ENCODE data around the gene SLC9A9.

DNA sequence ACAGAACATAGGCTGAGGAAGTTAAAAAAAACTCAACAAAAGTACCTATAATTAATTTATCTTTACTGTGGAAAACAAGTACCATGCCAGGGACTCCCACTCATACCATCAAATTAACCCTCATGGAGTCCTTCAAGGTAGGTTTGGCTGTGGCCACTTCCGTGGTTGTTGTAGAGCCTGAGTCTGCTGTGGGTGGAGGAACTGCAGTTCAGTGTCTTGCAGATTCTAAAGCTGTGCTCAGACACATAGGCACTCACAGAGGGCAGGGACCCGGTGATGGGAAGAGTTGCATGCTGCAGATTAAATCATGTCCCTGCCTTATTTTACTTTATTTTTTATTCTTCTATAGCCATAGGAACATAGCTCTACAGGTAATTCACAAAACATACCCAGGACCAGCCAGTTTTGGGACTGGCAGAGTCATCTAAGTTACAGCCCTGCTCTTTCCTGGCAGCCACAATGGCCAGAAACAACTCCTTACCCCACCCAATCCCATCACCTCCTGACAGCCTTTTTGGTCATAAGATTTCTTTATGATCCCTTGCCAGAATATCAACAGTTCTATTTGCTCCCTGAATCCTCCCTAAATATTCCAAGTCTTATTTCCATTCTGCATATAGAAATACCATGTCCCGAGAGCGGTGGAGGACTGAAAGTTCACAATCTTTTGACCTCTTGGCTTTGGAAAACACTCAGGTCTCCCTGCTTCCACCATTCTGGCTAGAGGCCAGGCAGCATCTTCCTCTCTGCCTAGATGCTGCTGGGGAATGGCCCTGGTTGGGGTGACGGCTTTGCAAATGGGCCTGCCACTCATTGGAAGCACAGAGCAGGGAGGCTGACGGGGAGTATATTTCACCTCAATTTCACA is 535.0 kb downstream of the SLC9A9 start:
- TF ChIP-seq, protein P1, sequence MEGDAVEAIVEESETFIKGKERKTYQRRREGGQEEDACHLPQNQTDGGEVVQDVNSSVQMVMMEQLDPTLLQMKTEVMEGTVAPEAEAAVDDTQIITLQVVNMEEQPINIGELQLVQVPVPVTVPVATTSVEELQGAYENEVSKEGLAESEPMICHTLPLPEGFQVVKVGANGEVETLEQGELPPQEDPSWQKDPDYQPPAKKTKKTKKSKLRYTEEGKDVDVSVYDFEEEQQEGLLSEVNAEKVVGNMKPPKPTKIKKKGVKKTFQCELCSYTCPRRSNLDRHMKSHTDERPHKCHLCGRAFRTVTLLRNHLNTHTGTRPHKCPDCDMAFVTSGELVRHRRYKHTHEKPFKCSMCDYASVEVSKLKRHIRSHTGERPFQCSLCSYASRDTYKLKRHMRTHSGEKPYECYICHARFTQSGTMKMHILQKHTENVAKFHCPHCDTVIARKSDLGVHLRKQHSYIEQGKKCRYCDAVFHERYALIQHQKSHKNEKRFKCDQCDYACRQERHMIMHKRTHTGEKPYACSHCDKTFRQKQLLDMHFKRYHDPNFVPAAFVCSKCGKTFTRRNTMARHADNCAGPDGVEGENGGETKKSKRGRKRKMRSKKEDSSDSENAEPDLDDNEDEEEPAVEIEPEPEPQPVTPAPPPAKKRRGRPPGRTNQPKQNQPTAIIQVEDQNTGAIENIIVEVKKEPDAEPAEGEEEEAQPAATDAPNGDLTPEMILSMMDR (IDR thresholded peaks at IDR 0.05; ENCODE audit: low read depth, low read length): no peak
- no peak for TF ChIP-seq POLR2A (IDR thresholded peaks at IDR 0.05; ENCODE audit: extremely low read depth, insufficient read length)
- TF ChIP-seq, protein P2, sequence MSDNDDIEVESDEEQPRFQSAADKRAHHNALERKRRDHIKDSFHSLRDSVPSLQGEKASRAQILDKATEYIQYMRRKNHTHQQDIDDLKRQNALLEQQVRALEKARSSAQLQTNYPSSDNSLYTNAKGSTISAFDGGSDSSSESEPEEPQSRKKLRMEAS (IDR thresholded peaks at IDR 0.05; ENCODE audit: low read depth, low read length): no peak

All from NB4 (cell line).